HepG2 (cell line): ENCODE measurements around the gene SSH3. TPM values are rescaled to one million over a fixed set of nuclear protein-coding genes. Genes with fewer than 3 reads are reported as not detected.
A peak's percentile ranks its signal among the peaks of the same experiment; 100 is the strongest.

Experiments used
- AHR ChIP-seq: IDR thresholded peaks from 2 replicates; pipeline ENCODE4 v1.6.1; 2018; ENCODE audit warnings: missing genetic modification reagents, missing compliant biosample characterization
- ESRRA ChIP-seq: sonication (generic); formaldehyde crosslinking; IDR thresholded peaks from 2 replicates; pipeline ENCODE4 v1.5.1; 2020; ENCODE audit warnings: mild to moderate bottlenecking, low read depth, missing genetic modification reagents
- FOXK2 ChIP-seq: fragments of 450-650 bp; IDR thresholded peaks from 2 replicates; pipeline ENCODE4 v1.6.1; 2016
- FOXO1 ChIP-seq: sonication (generic); formaldehyde crosslinking; IDR thresholded peaks from 2 replicates; pipeline ENCODE4 v1.4.0; 2020; ENCODE audit warnings: missing genetic modification reagents
- GATAD2A ChIP-seq: IDR thresholded peaks from 2 replicates; pipeline ENCODE4 v1.6.1; 2016
- GTF2F1 ChIP-seq: fragments of 150-350 bp; IDR thresholded peaks from 2 replicates; pipeline ENCODE4 v1.6.1; 2014; ENCODE audit warnings: low read length
- HOXD1 ChIP-seq: sonication (generic); formaldehyde crosslinking; IDR thresholded peaks from 2 replicates; pipeline ENCODE4 v1.5.0; 2020; ENCODE audit warnings: missing genetic modification reagents
- LRRFIP1 ChIP-seq: sonication (generic); formaldehyde crosslinking; conservative IDR thresholded peaks from 2 replicates; pipeline ENCODE4 v1.4.0; 2020; ENCODE audit warnings: missing genetic modification reagents
- NR2F6 ChIP-seq, 2 experiments: IDR thresholded peaks; 2 replicates each; pipeline ENCODE4 v1.6.1; 2016; ENCODE audit warnings: antibody characterized with exemption in 1 of 2, mild to moderate bottlenecking in 1 of 2
- PHF21A ChIP-seq: sonication (generic); formaldehyde crosslinking; IDR thresholded peaks from 2 replicates; pipeline ENCODE4 v1.5.0; 2020; ENCODE audit warnings: mild to moderate bottlenecking, missing genetic modification reagents
- SIX1 ChIP-seq: sonication (generic); formaldehyde crosslinking; IDR thresholded peaks from 2 replicates; pipeline ENCODE4 v1.4.0; 2020; ENCODE audit warnings: missing genetic modification reagents, borderline replicate concordance
- THAP8 ChIP-seq: sonication (generic); formaldehyde crosslinking; IDR thresholded peaks from 2 replicates; pipeline ENCODE4 v1.5.1; 2020; ENCODE audit warnings: missing genetic modification reagents, mild to moderate bottlenecking, borderline replicate concordance
- ZFP91 ChIP-seq: sonication (generic); formaldehyde crosslinking; IDR thresholded peaks from 2 replicates; pipeline ENCODE4 v1.9.0; 2022; ENCODE audit warnings: missing genetic modification reagents, mild to moderate bottlenecking, borderline replicate concordance
- ZNF280D ChIP-seq: sonication (generic); formaldehyde crosslinking; IDR thresholded peaks from 2 replicates; pipeline ENCODE4 v1.5.1; 2020; ENCODE audit warnings: mild to moderate bottlenecking, missing genetic modification reagents
- ZNF44 ChIP-seq: sonication (generic); formaldehyde crosslinking; IDR thresholded peaks from 2 replicates; pipeline ENCODE4 v1.5.1; 2020; ENCODE audit warnings: mild to moderate bottlenecking, missing genetic modification reagents
- ZNF639 ChIP-seq: conservative IDR thresholded peaks from 2 replicates; pipeline ENCODE4 v1.6.1; 2018; ENCODE audit warnings: missing genetic modification reagents
- ZNF766 ChIP-seq: sonication (generic); formaldehyde crosslinking; IDR thresholded peaks from 2 replicates; pipeline ENCODE4 v1.5.0; 2020; ENCODE audit warnings: missing genetic modification reagents, borderline replicate concordance
- ZSCAN31 ChIP-seq: sonication (generic); formaldehyde crosslinking; IDR thresholded peaks from 2 replicates; pipeline ENCODE4 v1.5.0; 2020; ENCODE audit warnings: low read depth, mild to moderate bottlenecking, missing genetic modification reagents
- polyA plus RNA-seq, 8 experiments: library from polyadenylated mRNA; depleted of rRNA in 3 of 8; stranded (reverse) in 7 of 8; unstranded in 1 of 8; fragments of >200 nt; fragmentation: Illumina TruSeq in 4 of 8; extraction: Trizol in 4 of 8; gene quantifications; 2 replicates each; pipeline versions ENCODE4 v1.2.1 to v1.2.3, GENCODE V29; 2011 to 2016; ENCODE audit warnings: low read depth in 4 of 8, missing spikeins in 1 of 8, mixed read lengths in 1 of 8; ENCODE audit not compliant: insufficient read depth in 1 of 8
- total RNA-seq, 5 experiments: library from RNA; depleted of rRNA; stranded (reverse); fragments of >200 nt; fragmentation: Illumina TruSeq; extraction: Trizol; gene quantifications; 2 replicates each; pipeline ENCODE4 v1.2.3, GENCODE V29; 2016; ENCODE audit warnings: low read depth in 1 of 5

Gene SSH3
- total and polyA plus RNA-seq, 2 of the 13 experiments (the other 11 are each of a cell fraction or from before 2014, with no cell fraction given): 12.4 to 18.8 TPM

GRCh38 chr11:67317205-67317887 lies 14.0 kb downstream of the SSH3 start (continued):
- TF ChIP-seq LRRFIP1 (CRISPR knock-in tag) (no peak), ZNF766 (CRISPR knock-in tag) (no peak), ZNF44 (0 out of 2 replicates have a peak, but pooled peaks have one; percentile 78), ZSCAN31 (CRISPR knock-in tag) (peak; percentile 81), GTF2F1 (no peak), ZFP91 (peak; percentile 93; the same call in 1 of the 2 replicates), ZNF280D (CRISPR knock-in tag) (no peak; the same call in 1 of the 2 replicates), PHF21A (peak; percentile 82; the same call in 1 of the 2 replicates), THAP8 (no peak), FOXK2 (0 out of 2 replicates have a peak, but pooled peaks have one; percentile 3), GATAD2A (CRISPR knock-in tag) (peak; percentile 70), ESRRA (CRISPR knock-in tag) (0 out of 2 replicates have a peak, but pooled peaks have one; percentile 21), SIX1 (CRISPR knock-in tag) (no peak), AHR (0 out of 2 replicates have a peak, but pooled peaks have one; percentile 70), NR2F6 (IDR thresholded peaks at IDR 0.05) (no peak), NR2F6 (CRISPR knock-in tag; IDR thresholded peaks at IDR 0.05) (peak; percentile 33; the same call in 1 of the 2 replicates), ZNF639 (CRISPR knock-in tag) (no peak), HOXD1 (peak; percentile 83; the same call in 1 of the 2 replicates), FOXO1 (peak; percentile 17; the same call in 1 of the 2 replicates)
